ENCODE results near the gene TMCC1.

GRCh38 chr3:129718201-129718600 lies 175.3 kb downstream of the TMCC1 start:
- TF ChIP-seq CTCF (IDR thresholded peaks at IDR 0.05) = no peak
- no peak for TF ChIP-seq ZFX (IDR thresholded peaks at IDR 0.05; ENCODE audit: borderline replicate concordance)

Data from 22Rv1 (cell line).